ACC112 (cell line): Measurements from ENCODE around the gene TIGD2.

Source experiments
- H2AFZ ChIP-seq: fragments of 200-600 bp; sonication (generic); one replicate; pipeline ENCODE4 v1.6.0; 2017; ENCODE audit warnings: antibody characterized with exemption, low read length; ENCODE audit not compliant: unreplicated experiment
- H3K27ac ChIP-seq: fragments of 200-600 bp; sonication (generic); 2 replicates; pipeline ENCODE4 v1.5.1; 2014; ENCODE audit warnings: low read depth, mild to moderate bottlenecking, antibody characterized with exemption, low read length, moderate library complexity
- H3K27me3 ChIP-seq: fragments of 200-600 bp; sonication (generic); 2 replicates; pipeline ENCODE4 v1.6.1; 2014; ENCODE audit warnings: mild to moderate bottlenecking, antibody characterized with exemption, low read length, moderate library complexity, mixed read lengths; ENCODE audit not compliant: insufficient read depth
- H3K36me3 ChIP-seq: fragments of 200-600 bp; sonication (generic); 2 replicates; pipeline ENCODE4 v1.6.1; 2016; ENCODE audit warnings: mild to moderate bottlenecking, antibody characterized with exemption, low read length, moderate library complexity, mixed read lengths; ENCODE audit not compliant: insufficient read depth
- H3K4me1 ChIP-seq: fragments of 200-600 bp; sonication (generic); one replicate; pipeline ENCODE4 v1.6.1; 2016; ENCODE audit warnings: low read length, mixed read lengths; ENCODE audit not compliant: insufficient read depth, unreplicated experiment, control insufficient read depth
- H3K4me3 ChIP-seq: fragments of 200-600 bp; sonication (generic); 2 replicates; pipeline ENCODE4 v1.5.1; 2014; ENCODE audit warnings: mild to moderate bottlenecking, low read depth, low read length
- H3K79me2 ChIP-seq: fragments of 200-600 bp; sonication (generic); one replicate; pipeline ENCODE4 v1.6.0; 2016; ENCODE audit warnings: low read length; ENCODE audit not compliant: control insufficient read depth, unreplicated experiment, insufficient read depth

Gene TIGD2

DNA sequence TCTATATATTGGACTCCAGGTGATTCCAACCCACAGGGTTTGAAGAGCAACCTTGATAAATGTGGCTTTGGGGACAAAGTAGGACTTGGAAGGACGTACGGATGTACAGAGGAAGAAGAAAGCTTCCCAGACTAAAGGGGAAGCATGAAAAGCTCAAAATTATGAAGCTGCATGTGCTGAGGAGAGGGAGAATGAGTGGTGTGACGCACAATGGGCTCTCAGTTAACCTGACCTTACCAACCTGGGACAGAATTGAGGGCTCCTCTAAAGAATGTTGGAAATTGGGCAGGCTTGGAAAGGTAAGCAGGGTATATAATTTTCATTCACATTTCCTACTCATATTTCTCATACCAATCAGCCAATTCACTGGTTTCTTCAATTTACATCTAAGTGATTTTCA, 10.5 kb upstream of the TIGD2 start:
- H3K4me1 ChIP-seq = no peaks in the 10 kb centered on the region
- H3K4me3 ChIP-seq = no peak overlapping the region
- peaks cover 53% of the 10 kb centered on the region for H3K27me3 ChIP-seq
- H3K36me3 ChIP-seq = no peaks in the 10 kb centered on the region
- no peak overlapping the region for H2AFZ ChIP-seq
- no peaks in the 10 kb centered on the region for H3K79me2 ChIP-seq
- no peak overlapping the region for H3K27ac ChIP-seq

DNA sequence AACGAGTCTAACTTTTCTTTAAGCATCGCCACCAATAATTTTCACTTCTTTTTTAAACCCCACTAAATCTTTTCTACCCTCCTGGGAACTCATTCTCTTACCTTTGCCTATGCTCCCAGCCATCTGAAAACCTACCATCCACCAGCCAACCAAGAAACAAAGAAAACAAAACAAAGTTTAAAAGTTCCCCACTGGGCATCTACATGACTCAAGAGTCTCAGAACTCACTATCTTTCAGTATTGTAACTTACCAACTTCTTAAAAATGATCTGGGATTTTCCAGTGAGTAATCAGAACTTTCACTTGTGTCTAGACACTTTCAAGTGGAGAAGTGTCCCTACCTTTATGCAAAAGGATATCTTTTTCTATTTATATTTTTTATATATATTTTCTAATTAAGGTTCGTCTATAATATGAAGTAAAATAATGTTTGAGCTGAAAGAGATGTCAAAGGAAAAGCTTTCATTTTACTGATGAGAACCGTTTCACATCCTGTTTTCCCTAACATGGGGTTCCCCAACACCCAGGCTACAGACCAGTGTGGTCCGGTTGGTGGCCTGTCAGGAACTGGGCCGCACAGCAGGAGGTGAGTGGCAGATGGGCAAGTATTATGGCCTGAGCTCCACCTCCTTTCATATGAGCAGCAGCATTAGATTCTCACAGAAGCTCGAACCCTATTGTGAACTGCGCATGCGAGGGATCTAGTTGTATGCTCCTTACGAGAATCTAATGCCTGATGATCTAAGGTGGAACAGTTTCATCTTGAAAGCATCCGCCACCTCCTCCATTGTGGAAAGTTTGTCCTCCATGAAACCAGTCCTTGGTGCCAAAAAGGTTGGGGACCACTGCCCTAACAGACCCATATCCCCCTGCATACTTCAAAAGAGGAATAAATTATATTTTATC, 9.8 kb upstream of the TIGD2 start:
- Histone ChIP-seq H3K79me2 (no peaks in the 10 kb centered on the region), H2AFZ (no peak overlapping the region), H3K4me3 (no peak overlapping the region), H3K36me3 (no peaks in the 10 kb centered on the region), H3K27ac (no peak overlapping the region), H3K27me3 (peaks cover 53% of the 10 kb centered on the region), H3K4me1 (no peaks in the 10 kb centered on the region)

DNA sequence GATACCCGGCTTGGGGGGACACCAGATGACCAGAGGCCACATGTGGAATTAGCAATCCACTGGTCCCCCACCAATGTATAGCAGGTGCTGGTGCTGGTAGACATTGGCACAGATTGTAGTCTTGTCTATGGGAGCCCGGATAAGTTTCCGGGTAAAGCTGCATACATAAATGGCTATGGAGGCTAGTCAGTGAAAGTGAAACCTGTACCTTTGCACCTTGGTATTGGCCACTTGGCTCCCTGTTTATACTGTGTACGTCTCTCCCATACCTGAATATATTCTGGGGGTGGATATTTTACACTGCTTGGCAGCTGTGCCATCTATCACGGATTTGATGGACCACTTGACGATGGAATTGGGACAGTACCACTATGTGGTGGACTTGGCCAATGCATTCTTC, 5.6 kb upstream of the TIGD2 start:
- Histone ChIP-seq H3K27ac (no peak overlapping the region), H3K36me3 (no peaks in the 10 kb centered on the region), H3K27me3 (peaks cover 53% of the 10 kb centered on the region), H3K4me1 (peaks cover 4% of the 10 kb centered on the region), H3K4me3 (no peak overlapping the region), H2AFZ (no peak overlapping the region), H3K79me2 (no peaks in the 10 kb centered on the region)

DNA sequence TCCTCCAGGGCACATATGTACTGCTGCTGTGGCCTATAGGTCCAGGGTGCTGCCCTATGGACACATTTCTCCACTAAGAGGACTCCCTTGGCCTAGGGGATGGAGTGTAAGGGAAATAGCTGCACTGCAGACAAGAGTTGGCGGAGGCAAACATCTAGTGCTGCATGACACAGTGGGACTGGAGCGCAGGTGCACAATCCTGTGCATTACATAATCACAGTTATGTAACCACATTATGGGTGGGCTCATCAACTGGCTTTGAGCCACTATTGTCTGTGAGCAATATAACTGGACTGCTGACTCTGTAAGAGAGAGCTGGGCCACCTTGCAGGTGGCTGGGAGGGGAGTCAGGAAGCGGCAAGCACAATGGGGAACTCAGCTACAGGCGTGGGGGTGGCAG, 3.2 kb upstream of the TIGD2 start:
- Histone ChIP-seq H3K4me3 (no peak overlapping the region), H3K4me1 (peaks cover 9% of the 10 kb centered on the region), H3K27me3 (peaks cover 48% of the 10 kb centered on the region), H3K79me2 (peaks cover 7% of the 10 kb centered on the region), H3K36me3 (no peaks in the 10 kb centered on the region), H2AFZ (no peak overlapping the region), H3K27ac (no peak overlapping the region)

DNA sequence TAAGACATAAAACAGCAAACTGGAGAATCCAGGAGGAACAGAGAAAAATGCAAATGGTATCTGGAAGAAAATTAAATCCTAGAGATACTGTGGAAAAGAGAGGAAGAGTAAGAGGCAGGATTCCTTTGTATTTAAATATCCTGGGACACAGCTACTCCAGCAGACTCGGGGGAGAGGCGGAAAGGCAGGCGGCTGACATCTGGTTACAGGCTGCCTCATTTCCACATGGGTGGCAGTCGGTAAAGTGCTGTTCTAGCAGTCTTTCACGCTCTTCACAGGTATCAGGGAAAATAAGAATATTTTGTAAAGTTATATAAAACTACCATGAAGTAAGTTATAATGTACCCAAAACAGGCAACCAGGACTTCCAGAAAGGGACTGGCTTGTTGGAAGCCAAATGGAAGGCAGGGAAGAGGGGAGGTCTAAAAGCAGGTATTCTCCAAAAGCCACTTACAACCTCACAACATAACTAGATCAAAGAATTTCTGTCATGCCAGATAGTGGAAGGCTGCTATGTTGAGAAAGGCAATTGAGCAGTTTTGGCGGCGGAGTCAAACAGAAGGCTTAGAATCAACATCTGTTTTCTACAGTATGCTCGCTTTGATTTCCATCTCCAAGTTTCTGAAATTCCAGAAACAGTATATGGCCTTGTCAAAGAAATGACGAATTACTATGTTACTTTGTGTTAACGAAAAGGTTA, 1.3 kb upstream of the TIGD2 start:
- Histone ChIP-seq H3K79me2 (peaks cover 18% of the 10 kb centered on the region), H3K4me1 (peaks cover 9% of the 10 kb centered on the region), H3K4me3 (peak overlapping the region; percentile 89), H3K27me3 (peaks cover 31% of the 10 kb centered on the region), H2AFZ (peak overlapping the region; percentile 30), H3K27ac (no peak overlapping the region), H3K36me3 (peaks cover 11% of the 10 kb centered on the region)

DNA sequence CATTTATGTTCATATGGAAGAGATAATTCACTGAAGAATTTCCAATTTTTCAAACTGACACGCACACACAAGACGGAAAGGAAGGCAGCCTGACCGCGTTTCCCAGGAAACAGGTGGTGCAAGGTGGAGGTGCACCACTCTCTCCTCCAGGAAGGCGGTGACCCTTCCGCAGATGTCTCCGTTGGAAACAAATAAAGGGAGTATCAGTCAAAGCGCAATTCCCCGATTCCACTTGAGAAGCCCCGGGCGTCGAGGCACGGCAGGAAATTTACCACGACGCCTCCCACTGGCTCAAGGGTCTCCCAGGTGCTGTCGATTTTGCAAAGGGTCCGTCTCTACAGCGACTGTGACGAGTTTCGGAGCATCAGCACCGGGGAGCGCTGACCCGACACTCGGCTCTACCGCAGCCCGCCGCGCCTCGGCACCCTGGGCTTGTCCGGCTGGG, 770 bp upstream of the TIGD2 start:
- Histone ChIP-seq H3K4me1 (peaks cover 9% of the 10 kb centered on the region), H3K4me3 (peak overlapping the region; percentile 89), H2AFZ (peak overlapping the region; percentile 30), H3K27ac (no peak overlapping the region), H3K27me3 (peaks cover 26% of the 10 kb centered on the region), H3K36me3 (peaks cover 11% of the 10 kb centered on the region), H3K79me2 (peaks cover 18% of the 10 kb centered on the region)

DNA sequence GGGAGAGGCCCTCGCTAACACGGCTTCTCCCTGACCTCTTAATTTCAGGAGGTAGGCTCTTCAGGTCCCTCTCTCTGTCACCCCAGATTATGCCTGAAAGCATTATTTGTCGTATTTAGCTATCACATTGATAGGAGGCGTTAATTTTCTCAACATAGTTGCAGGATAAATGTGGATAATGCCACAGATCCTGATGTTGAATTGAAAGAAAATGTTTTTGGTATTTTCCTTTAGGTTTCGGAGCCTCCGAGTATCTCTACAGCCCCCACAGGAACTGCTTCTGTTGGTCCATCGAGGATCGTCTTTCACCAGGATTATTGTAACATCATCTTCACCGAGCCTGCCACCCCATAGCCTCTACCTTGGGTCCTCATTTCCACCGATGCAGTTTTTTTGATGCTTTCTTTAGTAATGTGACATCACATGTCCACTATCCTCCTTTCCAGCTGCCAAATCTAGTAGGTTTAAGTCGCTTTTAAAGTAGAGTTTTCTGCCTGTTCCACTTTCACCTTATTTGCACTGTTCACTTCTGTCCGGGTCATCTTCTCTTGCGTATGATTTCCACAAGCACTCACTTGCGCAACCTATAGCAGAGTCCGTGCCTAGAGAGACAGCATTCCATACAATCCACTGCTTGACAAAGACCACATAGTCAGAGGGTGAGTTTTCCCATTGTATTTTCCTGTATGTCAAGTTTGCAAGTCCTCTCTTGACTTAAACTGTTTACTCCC, 665 bp downstream of the TIGD2 start:
- Histone ChIP-seq H2AFZ (peak overlapping the region; percentile 72), H3K4me3 (peak overlapping the region; percentile 89)

DNA sequence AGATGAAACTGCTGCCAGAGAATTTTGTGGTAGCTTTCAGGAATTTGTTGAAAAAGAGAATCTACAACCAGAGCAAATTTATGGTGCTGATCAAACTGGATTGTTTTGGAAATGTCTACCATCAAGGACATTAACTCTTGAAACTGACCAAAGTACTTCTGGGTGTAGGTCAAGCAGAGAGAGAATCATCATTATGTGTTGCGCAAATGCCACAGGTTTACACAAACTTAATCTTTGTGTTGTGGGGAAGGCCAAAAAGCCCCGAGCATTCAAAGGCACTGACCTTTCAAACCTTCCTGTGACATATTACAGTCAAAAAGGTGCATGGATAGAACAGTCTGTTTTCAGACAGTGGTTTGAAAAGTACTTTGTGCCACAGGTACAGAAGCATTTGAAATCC, 2.1 kb downstream of the TIGD2 start:
- H3K27me3 ChIP-seq = peaks cover 23% of the 10 kb centered on the region
- H2AFZ ChIP-seq = no peak overlapping the region
- peaks cover 11% of the 10 kb centered on the region for H3K36me3 ChIP-seq
- H3K4me3 ChIP-seq = no peak overlapping the region
- peaks cover 18% of the 10 kb centered on the region for H3K79me2 ChIP-seq
- no peak overlapping the region for H3K27ac ChIP-seq
- peaks cover 9% of the 10 kb centered on the region for H3K4me1 ChIP-seq

More for the DNA sequence above, 665 bp downstream of the TIGD2 start:
- Histone ChIP-seq H3K36me3 (peaks cover 11% of the 10 kb centered on the region), H3K4me1 (peaks cover 9% of the 10 kb centered on the region), H3K27ac (peak overlapping the region; percentile 60), H3K79me2 (peaks cover 18% of the 10 kb centered on the region), H3K27me3 (peaks cover 26% of the 10 kb centered on the region)

DNA sequence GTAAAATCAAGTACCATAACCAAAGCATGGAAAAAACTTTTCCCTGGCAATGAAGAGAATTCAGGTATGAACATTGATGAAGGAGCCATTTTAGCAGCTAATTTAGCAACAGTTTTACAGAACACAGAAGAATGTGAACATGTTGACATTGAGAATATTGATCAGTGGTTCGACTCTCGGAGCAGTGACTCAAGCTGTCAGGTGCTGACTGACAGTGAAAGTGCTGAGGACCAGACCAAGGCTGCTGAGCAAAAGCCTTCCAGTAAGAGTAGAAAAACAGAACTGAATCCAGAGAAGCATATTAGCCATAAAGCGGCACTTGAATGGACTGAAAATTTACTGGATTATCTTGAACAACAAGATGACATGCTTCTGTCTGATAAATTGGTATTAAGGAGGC, 2.8 kb downstream of the TIGD2 start:
- Histone ChIP-seq H3K27ac (no peak overlapping the region), H3K4me1 (peaks cover 11% of the 10 kb centered on the region), H3K27me3 (peaks cover 16% of the 10 kb centered on the region), H2AFZ (no peak overlapping the region), H3K4me3 (no peak overlapping the region), H3K36me3 (peaks cover 11% of the 10 kb centered on the region), H3K79me2 (peaks cover 18% of the 10 kb centered on the region)

DNA sequence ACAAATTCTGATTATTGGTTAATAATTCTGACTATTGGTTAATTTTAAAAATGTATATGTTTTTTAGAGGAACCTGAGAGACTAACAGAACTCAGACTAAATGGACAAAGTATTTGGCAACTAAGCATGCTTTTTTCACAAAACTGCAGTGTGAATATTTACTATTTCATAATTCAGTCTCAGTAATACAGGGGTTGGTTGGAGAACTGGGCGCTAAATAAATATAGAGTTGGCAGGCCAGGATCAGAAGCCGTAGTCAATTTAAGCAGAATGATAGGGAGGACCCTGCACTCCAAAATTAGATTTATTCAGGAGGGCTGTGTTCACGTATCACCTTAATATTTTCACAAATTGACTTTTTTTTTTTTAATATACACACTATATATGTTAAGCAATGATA, 5.8 kb downstream of the TIGD2 start:
- Histone ChIP-seq H3K4me1 (peaks cover 18% of the 10 kb centered on the region), H2AFZ (no peak overlapping the region), H3K27ac (no peak overlapping the region), H3K4me3 (no peak overlapping the region), H3K27me3 (no peaks in the 10 kb centered on the region), H3K79me2 (peaks cover 18% of the 10 kb centered on the region), H3K36me3 (peaks cover 11% of the 10 kb centered on the region)
